DND-41 (cell line): ENCODE results near the gene NAA16.
"Not testable (repeated sequence)": the region's sequence is repeated elsewhere in the genome, so short reads cannot be mapped to it uniquely, and the experiment has no call there.

Experiments
- ATAC-seq: fragments of 200-7000 bp; cut with Tn5 transposase; 3 replicates; pipeline ENCODE4 v1.9.1; 2021; ENCODE audit warnings: low read depth; ENCODE audit not compliant: insufficient read depth
- DNase-seq: peaks from one replicate; pipeline ENCODE4 v3.0.0-alpha.2; 2020
- H2AFZ ChIP-seq: 2 replicates; pipeline ENCODE4 v1.6.0; 2012; ENCODE audit warnings: low read depth, low read length
- H3K27ac ChIP-seq: 2 replicates; pipeline ENCODE4 v1.5.1; 2012; ENCODE audit warnings: low read length, inconsistent platforms
- H3K27me3 ChIP-seq: fragments of 200-600 bp; sonication (generic); 2 replicates; pipeline ENCODE4 v1.6.0; 2012; ENCODE audit warnings: low read length, mild to moderate bottlenecking, inconsistent platforms; ENCODE audit not compliant: insufficient read depth, poor library complexity
- H3K36me3 ChIP-seq: 2 replicates; pipeline ENCODE4 v1.5.1; 2012; ENCODE audit warnings: low read length, inconsistent platforms; ENCODE audit not compliant: insufficient read depth
- H3K4me1 ChIP-seq: 2 replicates; pipeline ENCODE4 v1.5.1; 2012; ENCODE audit warnings: mild to moderate bottlenecking, low read length; ENCODE audit not compliant: insufficient read depth
- H3K4me2 ChIP-seq: 2 replicates; pipeline ENCODE4 v1.6.0; 2012; ENCODE audit warnings: mild to moderate bottlenecking, moderate library complexity, low read length, inconsistent platforms; ENCODE audit not compliant: insufficient read depth
- H3K4me3 ChIP-seq, 2 experiments: fragments of 200-600 bp in 1 of 2; shearing (Covaris generic) in 1 of 2; 2 replicates each; pipeline ENCODE4 v1.5.1; 2012 to 2016; ENCODE audit warnings: inconsistent platforms in 2 of 2, low read length in 2 of 2, mild to moderate bottlenecking in 2 of 2, low read depth in 1 of 2, moderate library complexity in 1 of 2
- H3K79me2 ChIP-seq: 2 replicates; pipeline ENCODE4 v1.6.0; 2012; ENCODE audit warnings: low read length, inconsistent platforms; ENCODE audit not compliant: insufficient read depth
- H3K9ac ChIP-seq: 2 replicates; pipeline ENCODE4 v1.6.0; 2012; ENCODE audit warnings: low read depth, mild to moderate bottlenecking, inconsistent platforms, low read length, moderate library complexity
- H3K9me3 ChIP-seq: 2 replicates; pipeline ENCODE4 v1.5.1; 2012; ENCODE audit warnings: low read length, moderate library complexity, mild to moderate bottlenecking, inconsistent platforms; ENCODE audit not compliant: insufficient read depth, severe bottlenecking
- H4K20me1 ChIP-seq: 2 replicates; pipeline ENCODE4 v1.6.0; 2012; ENCODE audit warnings: low read length; ENCODE audit not compliant: insufficient read depth
- EZH2 ChIP-seq: IDR thresholded peaks from 3 replicates; pipeline ENCODE4 v1.6.1; 2012; ENCODE audit warnings: borderline replicate concordance, low read depth, mild to moderate bottlenecking, moderate library complexity, low read length, inconsistent platforms; ENCODE audit not compliant: severe bottlenecking
- TF ChIP-seq, protein P1 (sequence below): IDR thresholded peaks from 2 replicates; pipeline ENCODE4 v1.5.1; 2012; ENCODE audit warnings: borderline replicate concordance, low read length, moderate library complexity, mild to moderate bottlenecking; ENCODE audit not compliant: poor library complexity, severe bottlenecking; ENCODE audit errors: extremely low read depth

The NAA16 gene

GRCh38 chr13:41345914-41346589 lies 35.0 kb downstream of the NAA16 start:
- Histone ChIP-seq H3K4me3 (no peak overlapping the region), H3K9ac (no peak overlapping the region), H3K4me2 (no peak overlapping the region), H3K9me3 (no peaks in the 10 kb centered on the region), H3K27me3 (no peaks in the 10 kb centered on the region), H2AFZ (no peak overlapping the region), H4K20me1 (peaks cover 4% of the 10 kb centered on the region), H3K79me2 (peaks cover 26% of the 10 kb centered on the region), H3K27ac (no peak overlapping the region), H3K4me1 (no peaks in the 10 kb centered on the region), H3K36me3 (peaks cover 42% of the 10 kb centered on the region)
- ATAC-seq (no peak; the same call in 2 of the 3 replicates), DNase-seq (no peak)
- TF ChIP-seq EZH2 = no peak
- TF ChIP-seq, protein P1, sequence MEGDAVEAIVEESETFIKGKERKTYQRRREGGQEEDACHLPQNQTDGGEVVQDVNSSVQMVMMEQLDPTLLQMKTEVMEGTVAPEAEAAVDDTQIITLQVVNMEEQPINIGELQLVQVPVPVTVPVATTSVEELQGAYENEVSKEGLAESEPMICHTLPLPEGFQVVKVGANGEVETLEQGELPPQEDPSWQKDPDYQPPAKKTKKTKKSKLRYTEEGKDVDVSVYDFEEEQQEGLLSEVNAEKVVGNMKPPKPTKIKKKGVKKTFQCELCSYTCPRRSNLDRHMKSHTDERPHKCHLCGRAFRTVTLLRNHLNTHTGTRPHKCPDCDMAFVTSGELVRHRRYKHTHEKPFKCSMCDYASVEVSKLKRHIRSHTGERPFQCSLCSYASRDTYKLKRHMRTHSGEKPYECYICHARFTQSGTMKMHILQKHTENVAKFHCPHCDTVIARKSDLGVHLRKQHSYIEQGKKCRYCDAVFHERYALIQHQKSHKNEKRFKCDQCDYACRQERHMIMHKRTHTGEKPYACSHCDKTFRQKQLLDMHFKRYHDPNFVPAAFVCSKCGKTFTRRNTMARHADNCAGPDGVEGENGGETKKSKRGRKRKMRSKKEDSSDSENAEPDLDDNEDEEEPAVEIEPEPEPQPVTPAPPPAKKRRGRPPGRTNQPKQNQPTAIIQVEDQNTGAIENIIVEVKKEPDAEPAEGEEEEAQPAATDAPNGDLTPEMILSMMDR = no peak

- Histone ChIP-seq H3K27me3 (no peaks in the 10 kb centered on the region), H3K4me2 (no peak overlapping the region), H3K4me1 (peaks cover 12% of the 10 kb centered on the region), H3K9me3 (no peaks in the 10 kb centered on the region), H3K4me3 (no peak overlapping the region), H3K79me2 (peaks cover 20% of the 10 kb centered on the region), H4K20me1 (peaks cover 5% of the 10 kb centered on the region), H2AFZ (no peak overlapping the region), H3K27ac (peak overlapping the region; percentile 11; the same call in 1 of the 2 replicates), H3K9ac (no peak overlapping the region), H3K36me3 (peaks cover 48% of the 10 kb centered on the region)
- ATAC-seq (peak; percentile 62; the same call in 2 of the 3 replicates), DNase-seq (peak; percentile 47)
- TF ChIP-seq, protein P1 = peak; percentile 81
- no peak for TF ChIP-seq EZH2
Measured at GRCh38 chr13:41352935-41353840, 42.1 kb downstream of the NAA16 start.

- Histone ChIP-seq H3K36me3 (peaks cover 60% of the 10 kb centered on the region), H3K27ac (no peak overlapping the region), H3K79me2 (peaks cover 18% of the 10 kb centered on the region), H3K4me2 (no peak overlapping the region), H4K20me1 (peaks cover 5% of the 10 kb centered on the region), H3K4me3 (no peak overlapping the region), H3K9me3 (no peaks in the 10 kb centered on the region), H3K4me1 (peaks cover 12% of the 10 kb centered on the region), H3K9ac (no peak overlapping the region), H3K27me3 (no peaks in the 10 kb centered on the region), H2AFZ (no peak overlapping the region)
- ATAC-seq (no peak), DNase-seq (no peak)
- TF ChIP-seq EZH2 = no peak
- TF ChIP-seq, protein P1 = no peak
Measured at GRCh38 chr13:41354416-41354815, 43.3 kb downstream of the NAA16 start.

- not testable (repeated sequence) for ATAC-seq, H3K27me3 ChIP-seq, H3K4me3 ChIP-seq, H3K9ac ChIP-seq, DNase-seq, H2AFZ ChIP-seq, H3K4me2 ChIP-seq, H4K20me1 ChIP-seq, H3K9me3 ChIP-seq
- H3K27ac ChIP-seq = peak overlapping the region; percentile 7; the same call in 1 of the 2 replicates
- H3K36me3 ChIP-seq = peaks cover 70% of the 10 kb centered on the region
- peaks cover 12% of the 10 kb centered on the region for H3K4me1 ChIP-seq
- peaks cover 18% of the 10 kb centered on the region for H3K79me2 ChIP-seq
Measured at GRCh38 chr13:41356385-41356648, 45.2 kb downstream of the NAA16 start.
